ENCODE measurements around the gene PRELID1. TPM values are rescaled to one million over a fixed set of nuclear protein-coding genes. Genes with fewer than 3 reads are reported as not detected.
"Not testable (repeated sequence)": the region's sequence is repeated elsewhere in the genome, so short reads cannot be mapped to it uniquely, and the experiment has no call there.

The PRELID1 gene
- total RNA-seq, 1 donor from 2014 or later: 88.2 TPM

DNA sequence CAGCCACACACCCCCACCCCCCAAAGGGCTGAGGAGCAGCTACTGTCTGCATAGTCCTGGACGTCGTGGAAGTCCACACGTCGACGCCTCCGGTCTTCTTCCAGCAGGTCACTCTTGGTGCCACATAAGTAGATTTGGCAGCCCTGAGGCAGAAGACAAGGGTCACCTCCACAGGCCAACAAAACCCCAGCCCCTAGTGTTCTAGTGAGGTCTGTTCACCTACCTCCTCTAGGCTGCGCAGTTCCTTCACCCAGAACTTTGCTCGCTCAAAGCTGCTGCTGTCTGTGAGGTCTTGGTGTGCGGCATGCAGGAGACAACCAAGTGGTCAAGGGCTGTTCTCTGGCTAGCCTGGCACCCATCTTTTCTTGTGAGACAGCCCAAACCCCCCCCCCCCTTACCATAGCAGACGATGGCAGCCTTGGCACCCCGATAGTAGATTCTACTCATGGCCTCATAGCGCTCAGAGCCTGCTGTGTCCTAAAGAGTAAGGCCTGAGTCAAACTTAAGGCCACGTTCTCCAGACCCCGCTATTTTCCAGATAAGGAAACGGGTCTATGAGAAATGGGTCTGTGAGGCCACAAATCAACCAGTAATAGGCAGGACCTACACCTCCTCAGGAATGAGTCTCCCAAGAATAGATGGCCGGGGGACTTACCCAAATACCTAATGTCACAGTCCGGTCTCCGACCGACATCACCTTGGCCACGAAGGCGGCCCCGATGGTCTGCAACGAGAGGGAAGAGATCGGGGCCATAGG lies 1.1 kb upstream of the PRELID1 start:
- Mint-ChIP-seq H3K27me3 (ENCODE audit: unreplicated experiment) (peaks cover 26% of the 10 kb centered on the region), H3K4me3 (ENCODE audit: unreplicated experiment) (peak overlapping the region; percentile 86), H3K36me3 (ENCODE audit: unreplicated experiment) (no peaks in the 10 kb centered on the region), H3K27ac (ENCODE audit: unreplicated experiment) (no peak overlapping the region), H3K4me1 (ENCODE audit: low read depth, unreplicated experiment) (peaks cover 20% of the 10 kb centered on the region), H3K9me3 (ENCODE audit: unreplicated experiment) (peaks cover 9% of the 10 kb centered on the region)
- TF ChIP-seq, protein P1, sequence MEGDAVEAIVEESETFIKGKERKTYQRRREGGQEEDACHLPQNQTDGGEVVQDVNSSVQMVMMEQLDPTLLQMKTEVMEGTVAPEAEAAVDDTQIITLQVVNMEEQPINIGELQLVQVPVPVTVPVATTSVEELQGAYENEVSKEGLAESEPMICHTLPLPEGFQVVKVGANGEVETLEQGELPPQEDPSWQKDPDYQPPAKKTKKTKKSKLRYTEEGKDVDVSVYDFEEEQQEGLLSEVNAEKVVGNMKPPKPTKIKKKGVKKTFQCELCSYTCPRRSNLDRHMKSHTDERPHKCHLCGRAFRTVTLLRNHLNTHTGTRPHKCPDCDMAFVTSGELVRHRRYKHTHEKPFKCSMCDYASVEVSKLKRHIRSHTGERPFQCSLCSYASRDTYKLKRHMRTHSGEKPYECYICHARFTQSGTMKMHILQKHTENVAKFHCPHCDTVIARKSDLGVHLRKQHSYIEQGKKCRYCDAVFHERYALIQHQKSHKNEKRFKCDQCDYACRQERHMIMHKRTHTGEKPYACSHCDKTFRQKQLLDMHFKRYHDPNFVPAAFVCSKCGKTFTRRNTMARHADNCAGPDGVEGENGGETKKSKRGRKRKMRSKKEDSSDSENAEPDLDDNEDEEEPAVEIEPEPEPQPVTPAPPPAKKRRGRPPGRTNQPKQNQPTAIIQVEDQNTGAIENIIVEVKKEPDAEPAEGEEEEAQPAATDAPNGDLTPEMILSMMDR (IDR thresholded peaks at IDR 0.05; ENCODE audit: partially characterized antibody, unreplicated experiment): no peak
- DNase-seq: no peak

DNA sequence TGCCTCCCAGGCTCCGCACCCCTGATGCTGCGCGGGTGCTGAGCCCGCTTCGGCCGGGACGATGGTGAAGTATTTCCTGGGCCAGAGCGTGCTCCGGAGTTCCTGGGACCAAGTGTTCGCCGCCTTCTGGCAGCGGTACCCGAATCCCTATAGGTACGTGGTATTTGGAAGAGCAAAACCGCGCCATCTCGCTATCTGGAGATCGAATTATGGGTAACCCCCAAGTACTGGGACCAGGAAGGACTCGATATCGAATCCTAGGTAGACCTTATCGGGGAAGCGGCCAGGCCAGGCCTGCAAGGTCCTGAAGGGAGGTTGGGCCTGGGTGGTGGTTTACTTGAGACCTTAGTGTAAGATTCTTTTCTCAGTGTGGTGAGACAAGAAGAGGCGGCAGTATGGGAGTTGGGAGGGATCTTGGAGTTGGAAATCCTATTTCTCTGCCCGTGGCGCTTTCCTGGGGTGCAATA lies 359 bp downstream of the PRELID1 start:
- Mint-ChIP-seq H3K4me3 (ENCODE audit: unreplicated experiment) (peak overlapping the region; percentile 97), H3K4me1 (ENCODE audit: low read depth, unreplicated experiment) (peaks cover 20% of the 10 kb centered on the region), H3K27ac (ENCODE audit: unreplicated experiment) (peak overlapping the region; percentile 90), H3K27me3 (ENCODE audit: unreplicated experiment) (peaks cover 25% of the 10 kb centered on the region), H3K36me3 (ENCODE audit: unreplicated experiment) (no peaks in the 10 kb centered on the region), H3K9me3 (ENCODE audit: unreplicated experiment) (peaks cover 9% of the 10 kb centered on the region)
- no peak for DNase-seq
- TF ChIP-seq, protein P1 (IDR thresholded peaks at IDR 0.05; ENCODE audit: partially characterized antibody, unreplicated experiment): no peak

DNA sequence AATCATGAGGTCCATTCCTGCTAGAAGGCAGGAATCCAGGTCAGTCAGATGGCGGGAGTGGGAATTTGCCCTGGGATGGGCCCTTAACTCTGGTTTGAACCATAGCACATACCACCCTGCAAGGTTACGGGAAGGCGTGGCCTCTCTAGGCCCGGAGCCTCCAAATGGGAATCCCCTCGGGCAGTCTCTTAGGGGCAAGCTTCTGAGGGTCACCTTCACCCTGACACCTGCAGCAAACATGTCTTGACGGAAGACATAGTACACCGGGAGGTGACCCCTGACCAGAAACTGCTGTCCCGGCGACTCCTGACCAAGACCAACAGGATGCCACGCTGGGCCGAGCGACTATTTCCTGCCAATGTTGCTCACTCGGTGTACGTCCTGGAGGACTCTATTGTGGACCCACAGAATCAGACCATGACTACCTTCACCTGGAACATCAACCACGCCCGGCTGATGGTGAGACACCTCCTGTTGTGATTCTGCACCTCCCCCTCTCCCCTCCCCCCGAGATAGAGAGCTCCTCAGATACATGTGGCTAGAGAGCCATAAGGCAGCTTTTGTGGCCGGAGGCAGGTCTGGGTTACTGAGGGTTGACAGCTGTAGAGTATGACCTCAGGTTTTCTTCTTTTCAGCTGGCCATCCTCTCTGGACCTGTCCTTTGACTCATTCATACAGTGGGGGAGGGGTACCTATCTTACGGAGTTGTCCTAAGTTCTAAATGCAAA lies 957 bp downstream of the PRELID1 start:
- Mint-ChIP-seq H3K27me3 (ENCODE audit: unreplicated experiment) (peaks cover 24% of the 10 kb centered on the region), H3K4me1 (ENCODE audit: low read depth, unreplicated experiment) (peaks cover 20% of the 10 kb centered on the region), H3K27ac (ENCODE audit: unreplicated experiment) (peak overlapping the region; percentile 90), H3K36me3 (ENCODE audit: unreplicated experiment) (no peaks in the 10 kb centered on the region), H3K4me3 (ENCODE audit: unreplicated experiment) (peak overlapping the region; percentile 97), H3K9me3 (ENCODE audit: unreplicated experiment) (peaks cover 9% of the 10 kb centered on the region)
- DNase-seq: no peak
- TF ChIP-seq, protein P1 (IDR thresholded peaks at IDR 0.05; ENCODE audit: partially characterized antibody, unreplicated experiment): no peak

DNA sequence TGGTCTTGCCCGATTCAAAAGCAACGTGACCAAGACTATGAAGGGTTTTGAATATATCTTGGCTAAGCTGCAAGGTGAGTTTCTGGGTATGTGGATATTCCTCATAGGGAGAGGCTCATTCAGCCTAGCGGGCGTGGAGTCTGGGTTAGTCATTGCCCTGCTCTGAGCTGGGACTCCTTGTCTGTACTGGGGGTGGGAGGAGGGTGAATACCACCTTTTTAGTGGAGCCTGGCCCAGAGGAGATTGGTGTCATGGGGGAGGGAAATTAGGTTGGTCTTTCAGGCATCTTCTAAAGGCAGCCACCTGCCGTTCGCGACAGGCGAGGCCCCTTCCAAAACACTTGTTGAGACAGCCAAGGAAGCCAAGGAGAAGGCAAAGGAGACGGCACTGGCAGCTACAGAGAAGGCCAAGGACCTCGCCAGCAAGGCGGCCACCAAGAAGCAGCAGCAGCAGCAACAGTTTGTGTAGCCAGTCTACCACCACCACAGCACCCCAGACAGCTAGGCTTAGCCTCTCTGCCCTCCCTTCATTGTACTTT lies 2.6 kb downstream of the PRELID1 start:
- Mint-ChIP-seq H3K27me3 (ENCODE audit: unreplicated experiment) (peaks cover 21% of the 10 kb centered on the region), H3K4me1 (ENCODE audit: low read depth, unreplicated experiment) (peaks cover 24% of the 10 kb centered on the region), H3K27ac (ENCODE audit: unreplicated experiment) (peak overlapping the region; percentile 17), H3K4me3 (ENCODE audit: unreplicated experiment) (peak overlapping the region; percentile 20)
- H3K9me3 Mint-ChIP-seq (ENCODE audit: unreplicated experiment); DNase-seq; H3K36me3 Mint-ChIP-seq (ENCODE audit: unreplicated experiment): not testable (repeated sequence)

DNA sequence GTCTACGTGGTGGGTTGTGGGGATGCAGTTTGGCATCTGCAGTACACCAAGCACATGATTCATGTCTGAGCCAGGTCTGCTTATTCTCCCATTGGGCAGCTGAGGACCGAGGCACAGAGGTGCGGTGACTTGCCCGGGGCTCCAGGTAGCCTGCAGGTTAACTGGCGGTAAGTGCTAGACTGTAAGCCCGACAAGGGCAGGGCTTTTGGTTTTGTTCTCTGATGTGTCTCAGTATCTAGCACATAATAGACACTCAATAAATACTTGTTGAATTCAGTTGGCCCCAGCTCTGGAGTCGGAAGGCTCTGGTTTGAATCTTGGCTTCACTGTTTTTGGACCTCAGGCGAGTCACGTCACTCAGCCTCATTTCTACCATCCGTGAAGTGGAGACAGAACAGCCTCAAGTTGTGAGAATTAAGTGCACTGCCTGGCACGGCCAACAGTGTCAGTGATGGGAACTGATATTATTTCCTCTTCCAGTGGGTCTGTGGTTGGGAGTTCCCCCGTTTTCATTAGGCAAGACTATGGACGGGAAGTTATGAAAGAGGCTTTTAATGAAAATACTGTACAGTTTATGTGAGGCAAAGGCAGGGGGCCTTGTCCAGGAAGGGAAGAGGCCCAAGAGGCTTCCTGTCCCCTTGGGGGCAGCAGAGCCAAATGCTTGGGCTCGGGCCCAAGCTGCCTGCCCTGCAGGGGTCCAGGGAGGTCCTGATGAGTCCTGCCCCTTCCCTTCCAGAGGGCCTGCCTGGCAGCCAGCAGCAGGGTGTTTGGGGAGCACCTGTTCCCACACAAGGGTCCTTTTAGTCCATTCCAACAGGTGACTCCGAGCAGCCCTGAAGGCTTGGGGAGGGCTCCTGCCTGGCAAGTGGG lies 3.3 kb downstream of the PRELID1 start:
- DNase-seq: no peak
- Mint-ChIP-seq H3K4me1 (ENCODE audit: low read depth, unreplicated experiment) (peaks cover 24% of the 10 kb centered on the region), H3K4me3 (ENCODE audit: unreplicated experiment) (no peak overlapping the region), H3K27ac (ENCODE audit: unreplicated experiment) (peak overlapping the region; percentile 12), H3K36me3 (ENCODE audit: unreplicated experiment) (no peaks in the 10 kb centered on the region), H3K27me3 (ENCODE audit: unreplicated experiment) (peaks cover 19% of the 10 kb centered on the region), H3K9me3 (ENCODE audit: unreplicated experiment) (peaks cover 3% of the 10 kb centered on the region)
- TF ChIP-seq, protein P1 (IDR thresholded peaks at IDR 0.05; ENCODE audit: partially characterized antibody, unreplicated experiment): no peak

Measured in glutamatergic neuron (in vitro differentiated cells).